ENCODE results near the gene SETD1B.

SETD1B gene

GRCh38 chr12:121829250-121829918 is 25.6 kb downstream of the SETD1B start:
- TF ChIP-seq JUND (IDR thresholded peaks at IDR 0.05; ENCODE audit: low read depth): no peak
- DNase-seq (ENCODE audit: low read depth in 1 of 2, low spot score in 1 of 2): no peak
- in situ Hi-C loops (cut with HindIII; ENCODE audit: low pct_unique_long_range_greater_than_20kb, low sequenced_read_pairs): no loop called here

GRCh38 chr12:121830134-121830533 is 26.3 kb downstream of the SETD1B start:
- TF ChIP-seq JUND (IDR thresholded peaks at IDR 0.05; ENCODE audit: low read depth): no peak
- no peak for DNase-seq (ENCODE audit: low read depth in 1 of 2, low spot score in 1 of 2)
- in situ Hi-C loops (cut with HindIII; ENCODE audit: low pct_unique_long_range_greater_than_20kb, low sequenced_read_pairs): no loop called here

GRCh38 chr12:121830588-121831265 is 26.9 kb downstream of the SETD1B start:
- DNase-seq (ENCODE audit: low read depth in 1 of 2, low spot score in 1 of 2): no peak
- no peak for TF ChIP-seq JUND (IDR thresholded peaks at IDR 0.05; ENCODE audit: low read depth)
- in situ Hi-C loops (cut with HindIII; ENCODE audit: low pct_unique_long_range_greater_than_20kb, low sequenced_read_pairs): no loop called here

- TF ChIP-seq JUND (IDR thresholded peaks at IDR 0.05; ENCODE audit: low read depth): no peak
- in situ Hi-C loops (cut with HindIII; ENCODE audit: low pct_unique_long_range_greater_than_20kb, low sequenced_read_pairs): no loop called here
- no peak for DNase-seq (ENCODE audit: low read depth in 1 of 2, low spot score in 1 of 2)
Measured at GRCh38 chr12:121831571-121832245, 27.9 kb downstream of the SETD1B start.

GRCh38 chr12:121837680-121838079 is 33.9 kb downstream of the SETD1B start:
- no peak for DNase-seq (ENCODE audit: low read depth in 1 of 2, low spot score in 1 of 2)
- no peak for TF ChIP-seq JUND (IDR thresholded peaks at IDR 0.05; ENCODE audit: low read depth)
- in situ Hi-C loops (cut with HindIII; ENCODE audit: low pct_unique_long_range_greater_than_20kb, low sequenced_read_pairs): no loop called here

- no peak for TF ChIP-seq JUND (IDR thresholded peaks at IDR 0.05; ENCODE audit: low read depth)
- DNase-seq (ENCODE audit: low read depth in 1 of 2, low spot score in 1 of 2): no peak
- in situ Hi-C loops (cut with HindIII; ENCODE audit: low pct_unique_long_range_greater_than_20kb, low sequenced_read_pairs): no loop called here
Measured at GRCh38 chr12:121838126-121838525, 34.3 kb downstream of the SETD1B start.

- TF ChIP-seq JUND (IDR thresholded peaks at IDR 0.05; ENCODE audit: low read depth): no peak
- in situ Hi-C loops (cut with HindIII; ENCODE audit: low pct_unique_long_range_greater_than_20kb, low sequenced_read_pairs): no loop called here
- peak; percentile 93 to 99 for DNase-seq (ENCODE audit: low read depth in 1 of 2, low spot score in 1 of 2)
Measured at GRCh38 chr12:121839106-121839992, 35.5 kb downstream of the SETD1B start.

GRCh38 chr12:121839993-121840761 is 36.4 kb downstream of the SETD1B start:
- no peak for TF ChIP-seq JUND (IDR thresholded peaks at IDR 0.05; ENCODE audit: low read depth)
- peak in 1 of 2 experiments; percentile 31 for DNase-seq (ENCODE audit: low read depth in 1 of 2, low spot score in 1 of 2)
- in situ Hi-C loops (cut with HindIII; ENCODE audit: low pct_unique_long_range_greater_than_20kb, low sequenced_read_pairs): no loop called here

- TF ChIP-seq JUND (IDR thresholded peaks at IDR 0.05; ENCODE audit: low read depth): no peak
- in situ Hi-C loops (cut with HindIII; ENCODE audit: low pct_unique_long_range_greater_than_20kb, low sequenced_read_pairs): no loop called here
- no peak for DNase-seq (ENCODE audit: low read depth in 1 of 2, low spot score in 1 of 2)
Measured at GRCh38 chr12:121843236-121843982, 39.6 kb downstream of the SETD1B start.

GRCh38 chr12:121845701-121846100 is 41.9 kb downstream of the SETD1B start:
- no peak for DNase-seq (ENCODE audit: low read depth in 1 of 2, low spot score in 1 of 2)
- in situ Hi-C loops (cut with HindIII; ENCODE audit: low pct_unique_long_range_greater_than_20kb, low sequenced_read_pairs): no loop called here
- TF ChIP-seq JUND (IDR thresholded peaks at IDR 0.05; ENCODE audit: low read depth): no peak

GRCh38 chr12:121849211-121849610 is 45.4 kb downstream of the SETD1B start:
- TF ChIP-seq JUND (IDR thresholded peaks at IDR 0.05; ENCODE audit: low read depth): no peak
- in situ Hi-C loops (cut with HindIII; ENCODE audit: low pct_unique_long_range_greater_than_20kb, low sequenced_read_pairs): no loop called here
- DNase-seq (ENCODE audit: low read depth in 1 of 2, low spot score in 1 of 2): no peak
